ENCODE results near the gene SMC5. TPM values are rescaled to one million over a fixed set of nuclear protein-coding genes. Genes with fewer than 3 reads are reported as not detected.

Gene SMC5
- polyA plus RNA-seq, 4 donors, result 8.4 to 35.4 (median 11.4) TPM

DNA sequence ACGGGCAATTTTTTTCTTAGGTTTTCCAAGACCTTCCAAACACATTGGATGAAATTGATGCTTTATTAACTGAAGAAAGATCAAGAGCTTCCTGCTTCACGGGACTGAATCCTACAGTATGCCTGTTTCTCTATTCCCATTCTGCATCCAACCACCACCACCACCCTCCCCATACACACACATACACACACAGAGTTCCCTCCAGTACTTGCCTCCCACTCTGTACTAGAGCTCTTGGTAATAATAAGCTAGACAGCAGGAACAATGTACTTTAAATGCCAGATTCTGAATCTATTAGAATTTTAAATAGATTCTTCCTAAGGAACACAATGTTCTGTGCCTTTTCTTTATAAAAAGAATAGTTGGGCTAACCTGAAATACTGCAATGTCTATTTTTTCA lies 88.3 kb downstream of the SMC5 start:
- Histone ChIP-seq H3K4me3 (ENCODE audit: low read depth in 1 of 3, low read length in 3 of 3) (no peak overlapping the region), H3K36me3 (ENCODE audit: control insufficient read depth in 3 of 3, insufficient read depth in 2 of 3, low read depth in 1 of 3, low read length in 3 of 3) (peaks cover 4 to 20% (median 10%) of the 10 kb centered on the region in 3 donors), H3K9me3 (ENCODE audit: control insufficient read depth in 2 of 2, insufficient read depth in 1 of 2, low read depth in 1 of 2, low read length in 1 of 2) (no peaks in the 10 kb centered on the region), H3K4me1 (ENCODE audit: control insufficient read depth in 3 of 3, insufficient read depth in 2 of 3, low read depth in 1 of 3, low read length in 2 of 3) (no peaks in the 10 kb centered on the region), H3K27ac (ENCODE audit: low read depth in 1 of 3, low read length in 2 of 3) (no peak overlapping the region), H3K27me3 (ENCODE audit: control insufficient read depth in 3 of 3, insufficient read depth in 3 of 3, low read length in 3 of 3) (no peaks in the 10 kb centered on the region)
- FAIRE-seq (no peak), DNase-seq (no peak)
- 91 to 95% (median 94%) methylated on average over 2 of the region's 2 CpGs for WGBS, 3 donors

DNA sequence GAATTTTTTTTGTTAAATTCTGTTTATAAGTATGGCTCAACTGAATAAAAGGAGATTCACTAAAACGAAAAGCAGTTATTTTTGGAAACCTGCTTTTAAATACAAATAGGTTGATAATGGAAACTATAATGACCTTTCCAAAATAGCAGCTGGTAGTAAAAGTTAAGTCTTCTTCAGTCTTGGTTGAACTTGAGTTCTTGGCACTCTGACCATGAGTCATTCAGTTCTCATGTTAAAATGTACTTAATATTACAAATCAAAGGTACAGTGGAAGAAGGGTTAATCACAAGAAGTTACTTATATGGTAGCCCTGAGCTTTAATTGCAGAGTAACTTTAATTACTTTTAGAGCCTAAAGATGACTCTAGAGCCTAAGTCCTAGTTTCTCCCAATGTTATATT lies 93.6 kb downstream of the SMC5 start:
- FAIRE-seq, result no peak
- Histone ChIP-seq H3K36me3 (ENCODE audit: control insufficient read depth in 3 of 3, insufficient read depth in 2 of 3, low read depth in 1 of 3, low read length in 3 of 3) (peaks cover 3 to 20% (median 4%) of the 10 kb centered on the region in 3 donors), H3K4me1 (ENCODE audit: control insufficient read depth in 3 of 3, insufficient read depth in 2 of 3, low read depth in 1 of 3, low read length in 2 of 3) (no peaks in the 10 kb centered on the region), H3K9me3 (ENCODE audit: control insufficient read depth in 2 of 2, insufficient read depth in 1 of 2, low read depth in 1 of 2, low read length in 1 of 2) (no peaks in the 10 kb centered on the region), H3K27ac (ENCODE audit: low read depth in 1 of 3, low read length in 2 of 3) (no peak overlapping the region), H3K4me3 (ENCODE audit: low read depth in 1 of 3, low read length in 3 of 3) (no peak overlapping the region), H3K27me3 (ENCODE audit: control insufficient read depth in 3 of 3, insufficient read depth in 3 of 3, low read length in 3 of 3) (no peaks in the 10 kb centered on the region)
- 62 to 79% (median 78%) methylated on average over 1 of the region's 1 CpG for WGBS, 3 donors
- no peak for DNase-seq

DNA sequence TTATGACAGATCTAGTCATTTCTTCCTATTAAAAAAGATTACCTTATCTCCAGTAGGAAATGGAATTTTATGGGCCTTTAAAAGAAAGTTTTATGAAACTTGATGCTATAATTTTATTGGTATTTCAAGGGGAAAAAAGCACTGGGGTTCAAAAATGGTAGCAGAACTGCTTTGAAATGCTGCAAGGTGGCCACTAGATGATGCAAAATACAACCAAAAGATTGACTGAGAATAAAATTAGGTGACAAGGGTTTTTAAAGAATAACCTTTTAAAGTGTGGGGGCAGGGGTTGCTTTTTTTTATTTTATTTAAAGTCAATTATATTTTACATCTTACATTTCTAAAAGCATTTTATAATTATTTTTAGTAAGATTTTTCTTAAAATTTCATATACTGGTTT lies 94.0 kb downstream of the SMC5 start:
- Histone ChIP-seq H3K27me3 (ENCODE audit: control insufficient read depth in 3 of 3, insufficient read depth in 3 of 3, low read length in 3 of 3) (no peaks in the 10 kb centered on the region), H3K36me3 (ENCODE audit: control insufficient read depth in 3 of 3, insufficient read depth in 2 of 3, low read depth in 1 of 3, low read length in 3 of 3) (peaks cover 3 to 20% (median 4%) of the 10 kb centered on the region in 3 donors), H3K27ac (ENCODE audit: low read depth in 1 of 3, low read length in 2 of 3) (no peak overlapping the region), H3K4me3 (ENCODE audit: low read depth in 1 of 3, low read length in 3 of 3) (no peak overlapping the region), H3K4me1 (ENCODE audit: control insufficient read depth in 3 of 3, insufficient read depth in 2 of 3, low read depth in 1 of 3, low read length in 2 of 3) (no peaks in the 10 kb centered on the region), H3K9me3 (ENCODE audit: control insufficient read depth in 2 of 2, insufficient read depth in 1 of 2, low read depth in 1 of 2, low read length in 1 of 2) (no peaks in the 10 kb centered on the region)
- no peak for FAIRE-seq
- peak in 1 of 2 donors; percentile 18 for DNase-seq

DNA sequence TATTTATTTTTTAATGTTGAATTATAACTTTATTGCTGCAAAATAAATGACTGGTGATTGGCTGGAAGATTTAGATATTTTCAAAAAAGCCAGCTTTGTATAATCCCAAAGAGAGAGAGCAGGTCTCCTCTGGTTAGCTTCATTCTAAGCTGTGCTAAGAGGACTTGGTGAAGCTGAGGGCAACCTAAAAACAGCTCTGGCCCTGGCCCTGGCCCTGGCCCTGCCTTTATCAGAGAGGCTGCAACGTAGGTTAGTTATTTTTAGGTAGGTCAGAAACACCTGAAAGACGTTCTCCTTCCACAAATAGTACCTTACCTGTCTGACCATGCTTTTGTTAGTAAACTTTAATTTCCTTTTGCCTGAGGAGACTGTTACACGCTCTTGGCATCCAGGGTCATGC lies 97.0 kb downstream of the SMC5 start:
- no peak overlapping the region for H3K27ac ChIP-seq (ENCODE audit: low read depth in 1 of 3, low read length in 2 of 3)
- H3K4me3 ChIP-seq (ENCODE audit: low read depth in 1 of 3, low read length in 3 of 3), result no peak overlapping the region
- no peaks in the 10 kb centered on the region for H3K9me3 ChIP-seq (ENCODE audit: control insufficient read depth in 2 of 2, insufficient read depth in 1 of 2, low read depth in 1 of 2, low read length in 1 of 2)
- FAIRE-seq (no peak), DNase-seq (no peak)
- peaks cover 0 to 10% (median 0%) of the 10 kb centered on the region in 3 donors for H3K36me3 ChIP-seq (ENCODE audit: control insufficient read depth in 3 of 3, insufficient read depth in 2 of 3, low read depth in 1 of 3, low read length in 3 of 3)
- 86 to 87% (median 87%) methylated on average over 3 of the region's 3 CpGs for WGBS, 3 donors
- H3K27me3 ChIP-seq (ENCODE audit: control insufficient read depth in 3 of 3, insufficient read depth in 3 of 3, low read length in 3 of 3), result no peaks in the 10 kb centered on the region
- H3K4me1 ChIP-seq (ENCODE audit: control insufficient read depth in 3 of 3, insufficient read depth in 2 of 3, low read depth in 1 of 3, low read length in 2 of 3), result no peaks in the 10 kb centered on the region

DNA sequence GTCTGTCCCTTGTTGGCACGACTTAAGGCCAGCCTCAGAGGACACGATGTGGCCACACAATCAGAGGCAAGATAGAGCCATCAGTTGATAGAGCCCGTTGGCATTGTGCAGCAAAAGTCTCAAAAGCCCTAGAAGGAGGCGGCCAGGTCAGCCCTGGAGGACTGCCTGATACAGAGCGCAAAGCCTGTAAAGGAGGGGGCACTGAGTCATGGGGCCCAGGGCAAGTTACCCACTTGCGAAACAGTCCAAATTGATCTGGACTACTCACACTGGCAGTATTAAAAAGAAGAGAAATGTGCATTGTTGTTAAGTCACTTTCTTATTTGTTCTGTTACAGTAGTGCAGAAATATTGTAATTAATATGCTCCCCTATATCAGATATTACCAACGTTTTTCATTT lies 104.2 kb downstream of the SMC5 start:
- H3K27me3 ChIP-seq (ENCODE audit: control insufficient read depth in 3 of 3, insufficient read depth in 3 of 3, low read length in 3 of 3), result no peaks in the 10 kb centered on the region
- WGBS, 3 donors, result 81 to 92% (median 87%) methylated on average over 7 of the region's 7 CpGs
- H3K9me3 ChIP-seq (ENCODE audit: control insufficient read depth in 2 of 2, insufficient read depth in 1 of 2, low read depth in 1 of 2, low read length in 1 of 2), result peaks cover 0 to 5% of the 10 kb centered on the region in 2 donors
- H3K36me3 ChIP-seq (ENCODE audit: control insufficient read depth in 3 of 3, insufficient read depth in 2 of 3, low read depth in 1 of 3, low read length in 3 of 3), result no peaks in the 10 kb centered on the region
- no peaks in the 10 kb centered on the region for H3K4me1 ChIP-seq (ENCODE audit: control insufficient read depth in 3 of 3, insufficient read depth in 2 of 3, low read depth in 1 of 3, low read length in 2 of 3)
- no peak overlapping the region for H3K27ac ChIP-seq (ENCODE audit: low read depth in 1 of 3, low read length in 2 of 3)
- FAIRE-seq (no peak), DNase-seq (no peak)
- H3K4me3 ChIP-seq (ENCODE audit: low read depth in 1 of 3, low read length in 3 of 3), result no peak overlapping the region

DNA sequence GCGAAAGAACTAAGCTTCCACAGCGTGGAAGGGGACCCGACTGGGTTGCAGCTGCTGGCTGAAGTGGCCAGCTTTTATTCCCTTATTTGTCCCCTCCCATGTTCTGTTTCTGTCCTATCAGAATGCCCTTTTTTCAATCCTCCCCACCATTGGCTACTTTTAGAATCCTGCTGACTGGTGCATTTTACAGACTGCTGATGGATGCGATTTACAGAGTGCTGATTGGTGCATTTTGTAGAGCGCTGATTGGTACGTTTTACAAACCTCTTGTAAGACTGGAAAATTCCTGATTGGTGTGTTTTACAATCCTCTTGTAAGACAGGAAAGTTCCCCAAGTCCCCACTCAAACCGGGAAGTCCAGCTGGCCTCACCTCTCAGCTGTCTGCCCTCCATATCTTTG lies 105.0 kb downstream of the SMC5 start:
- peaks cover 0 to 5% of the 10 kb centered on the region in 2 donors for H3K9me3 ChIP-seq (ENCODE audit: control insufficient read depth in 2 of 2, insufficient read depth in 1 of 2, low read depth in 1 of 2, low read length in 1 of 2)
- DNase-seq, result no peak
- WGBS, 3 donors, result 97 to 98% (median 97%) methylated on average over 7 of the region's 7 CpGs
- no peaks in the 10 kb centered on the region for H3K27me3 ChIP-seq (ENCODE audit: control insufficient read depth in 3 of 3, insufficient read depth in 3 of 3, low read length in 3 of 3)
- no peak for FAIRE-seq
- no peak overlapping the region for H3K4me3 ChIP-seq (ENCODE audit: low read depth in 1 of 3, low read length in 3 of 3)
- no peaks in the 10 kb centered on the region for H3K36me3 ChIP-seq (ENCODE audit: control insufficient read depth in 3 of 3, insufficient read depth in 2 of 3, low read depth in 1 of 3, low read length in 3 of 3)
- no peak overlapping the region for H3K27ac ChIP-seq (ENCODE audit: low read depth in 1 of 3, low read length in 2 of 3)
- H3K4me1 ChIP-seq (ENCODE audit: control insufficient read depth in 3 of 3, insufficient read depth in 2 of 3, low read depth in 1 of 3, low read length in 2 of 3), result no peaks in the 10 kb centered on the region

DNA sequence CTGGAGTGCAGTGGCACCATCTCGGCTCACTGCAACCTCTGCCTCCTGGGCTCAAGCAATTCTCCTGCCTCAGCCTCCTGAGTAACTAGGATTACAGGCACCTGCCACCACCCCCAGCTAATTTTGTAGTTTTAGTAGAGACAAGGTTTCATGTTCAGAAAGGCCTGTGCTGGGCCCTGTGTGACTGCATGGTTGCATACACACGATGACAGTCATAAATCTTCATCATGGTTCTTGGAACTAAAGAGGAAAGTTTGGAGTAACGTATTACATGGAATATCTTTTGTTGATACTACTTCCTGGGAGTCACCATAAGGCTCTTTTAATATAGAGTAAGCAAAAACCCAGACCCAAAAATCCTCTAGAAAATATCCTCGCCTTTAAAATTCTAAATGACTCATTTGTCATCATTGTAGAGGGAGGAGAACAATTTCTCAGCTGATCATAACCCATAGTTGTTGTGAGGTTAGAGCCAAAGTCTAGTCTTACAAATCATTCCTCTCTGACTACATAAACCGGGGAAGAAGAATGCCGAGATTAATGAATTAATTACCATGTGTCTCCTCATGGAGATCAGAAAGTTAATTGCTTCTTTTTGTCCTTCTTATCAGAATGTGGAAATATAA lies 108.6 kb downstream of the SMC5 start:
- Histone ChIP-seq H3K4me1 (ENCODE audit: control insufficient read depth in 3 of 3, insufficient read depth in 2 of 3, low read depth in 1 of 3, low read length in 2 of 3) (no peaks in the 10 kb centered on the region), H3K36me3 (ENCODE audit: control insufficient read depth in 3 of 3, insufficient read depth in 2 of 3, low read depth in 1 of 3, low read length in 3 of 3) (no peaks in the 10 kb centered on the region), H3K4me3 (ENCODE audit: low read depth in 1 of 3, low read length in 3 of 3) (no peak overlapping the region), H3K9me3 (ENCODE audit: control insufficient read depth in 2 of 2, insufficient read depth in 1 of 2, low read depth in 1 of 2, low read length in 1 of 2) (peaks cover 0 to 5% of the 10 kb centered on the region in 2 donors), H3K27ac (ENCODE audit: low read depth in 1 of 3, low read length in 2 of 3) (no peak overlapping the region), H3K27me3 (ENCODE audit: control insufficient read depth in 3 of 3, insufficient read depth in 3 of 3, low read length in 3 of 3) (no peaks in the 10 kb centered on the region)
- FAIRE-seq, result no peak
- WGBS, 3 donors, result 62 to 70% (median 67%) methylated on average over 6 of the region's 6 CpGs
- no peak for DNase-seq

DNA sequence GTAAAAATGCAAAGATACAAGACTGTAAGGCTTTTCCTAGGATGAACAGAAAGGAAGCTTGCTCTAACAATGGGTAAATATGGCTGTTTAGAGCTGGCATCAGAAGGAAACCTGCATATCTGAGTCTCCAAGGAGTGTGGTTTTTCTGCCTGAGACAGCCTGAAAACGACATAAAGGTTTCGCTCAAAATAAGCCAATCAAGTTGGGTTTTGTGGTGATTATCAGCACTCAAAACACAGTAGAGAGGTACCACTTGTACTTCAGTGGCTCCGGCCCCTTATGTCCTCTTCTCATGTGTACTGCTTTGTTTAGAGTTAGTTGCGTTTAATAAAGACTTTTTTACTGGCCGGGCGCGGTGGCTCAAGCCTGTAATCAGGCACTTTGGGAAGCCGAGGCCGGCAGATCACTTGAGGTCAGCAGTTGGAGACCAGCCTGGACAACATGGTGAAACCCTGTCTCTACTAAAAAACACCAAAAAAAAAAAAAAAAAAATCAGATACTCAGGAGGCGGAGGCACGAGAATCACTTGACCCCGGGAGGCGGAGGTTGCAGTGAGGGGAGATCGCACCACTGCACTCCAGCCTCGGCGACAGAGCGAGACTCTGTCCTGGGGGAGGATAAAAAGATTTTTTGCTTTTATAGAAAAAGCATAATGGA lies 116.3 kb downstream of the SMC5 start:
- Histone ChIP-seq H3K27ac (ENCODE audit: low read depth in 1 of 3, low read length in 2 of 3) (peak overlapping the region in 1 of 3 donors; percentile 18), H3K4me3 (ENCODE audit: low read depth in 1 of 3, low read length in 3 of 3) (no peak overlapping the region), H3K36me3 (ENCODE audit: control insufficient read depth in 3 of 3, insufficient read depth in 2 of 3, low read depth in 1 of 3, low read length in 3 of 3) (no peaks in the 10 kb centered on the region), H3K27me3 (ENCODE audit: control insufficient read depth in 3 of 3, insufficient read depth in 3 of 3, low read length in 3 of 3) (no peaks in the 10 kb centered on the region), H3K4me1 (ENCODE audit: control insufficient read depth in 3 of 3, insufficient read depth in 2 of 3, low read depth in 1 of 3, low read length in 2 of 3) (no peaks in the 10 kb centered on the region), H3K9me3 (ENCODE audit: control insufficient read depth in 2 of 2, insufficient read depth in 1 of 2, low read depth in 1 of 2, low read length in 1 of 2) (no peaks in the 10 kb centered on the region)
- no peak for FAIRE-seq
- WGBS, 3 donors, result 76 to 82% (median 81%) methylated on average over 17 of the region's 17 CpGs
- no peak for DNase-seq

Data from small intestine (tissue), 7 donors.